ENCODE data around the gene KRT6B.
A peak's percentile ranks its signal among the peaks of the same experiment; 100 is the strongest.

GRCh38 chr12:52494518-52494917, 42.6 kb upstream of the KRT6B start:
- no peak for TF ChIP-seq REST (IDR thresholded peaks at IDR 0.05; ENCODE audit: low read depth)
- peak; percentile 94 for TF ChIP-seq CEBPB (IDR thresholded peaks at IDR 0.05)
- no peak for TF ChIP-seq EP300 (IDR thresholded peaks at IDR 0.05; ENCODE audit: borderline replicate concordance)
- TF ChIP-seq FOXM1 (IDR thresholded peaks at IDR 0.05; ENCODE audit: borderline replicate concordance, low read depth): no peak
- TF ChIP-seq EGR1 (IDR thresholded peaks at IDR 0.05): no peak
- peak; percentile 54 for TF ChIP-seq TEAD4 (IDR thresholded peaks at IDR 0.05)
- no peak for TF ChIP-seq RAD21 (IDR thresholded peaks at IDR 0.05; ENCODE audit: low read depth)
